Smooth muscle cell of trachea (primary cell): ENCODE measurements around the gene CDHR3. TPM values are rescaled to one million over a fixed set of nuclear protein-coding genes. Genes with fewer than 3 reads are reported as not detected.

Source experiments
- total RNA-seq: library from RNA; depleted of rRNA; stranded (reverse); fragments of >200 nt; gene quantifications from 2 replicates; pipeline ENCODE4 v1.2.1, GENCODE V29; 2014

CDHR3 gene, protein sequence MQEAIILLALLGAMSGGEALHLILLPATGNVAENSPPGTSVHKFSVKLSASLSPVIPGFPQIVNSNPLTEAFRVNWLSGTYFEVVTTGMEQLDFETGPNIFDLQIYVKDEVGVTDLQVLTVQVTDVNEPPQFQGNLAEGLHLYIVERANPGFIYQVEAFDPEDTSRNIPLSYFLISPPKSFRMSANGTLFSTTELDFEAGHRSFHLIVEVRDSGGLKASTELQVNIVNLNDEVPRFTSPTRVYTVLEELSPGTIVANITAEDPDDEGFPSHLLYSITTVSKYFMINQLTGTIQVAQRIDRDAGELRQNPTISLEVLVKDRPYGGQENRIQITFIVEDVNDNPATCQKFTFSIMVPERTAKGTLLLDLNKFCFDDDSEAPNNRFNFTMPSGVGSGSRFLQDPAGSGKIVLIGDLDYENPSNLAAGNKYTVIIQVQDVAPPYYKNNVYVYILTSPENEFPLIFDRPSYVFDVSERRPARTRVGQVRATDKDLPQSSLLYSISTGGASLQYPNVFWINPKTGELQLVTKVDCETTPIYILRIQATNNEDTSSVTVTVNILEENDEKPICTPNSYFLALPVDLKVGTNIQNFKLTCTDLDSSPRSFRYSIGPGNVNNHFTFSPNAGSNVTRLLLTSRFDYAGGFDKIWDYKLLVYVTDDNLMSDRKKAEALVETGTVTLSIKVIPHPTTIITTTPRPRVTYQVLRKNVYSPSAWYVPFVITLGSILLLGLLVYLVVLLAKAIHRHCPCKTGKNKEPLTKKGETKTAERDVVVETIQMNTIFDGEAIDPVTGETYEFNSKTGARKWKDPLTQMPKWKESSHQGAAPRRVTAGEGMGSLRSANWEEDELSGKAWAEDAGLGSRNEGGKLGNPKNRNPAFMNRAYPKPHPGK
- 11.2 and 12.9 TPM in 2 replicates for total RNA-seq

DNA sequence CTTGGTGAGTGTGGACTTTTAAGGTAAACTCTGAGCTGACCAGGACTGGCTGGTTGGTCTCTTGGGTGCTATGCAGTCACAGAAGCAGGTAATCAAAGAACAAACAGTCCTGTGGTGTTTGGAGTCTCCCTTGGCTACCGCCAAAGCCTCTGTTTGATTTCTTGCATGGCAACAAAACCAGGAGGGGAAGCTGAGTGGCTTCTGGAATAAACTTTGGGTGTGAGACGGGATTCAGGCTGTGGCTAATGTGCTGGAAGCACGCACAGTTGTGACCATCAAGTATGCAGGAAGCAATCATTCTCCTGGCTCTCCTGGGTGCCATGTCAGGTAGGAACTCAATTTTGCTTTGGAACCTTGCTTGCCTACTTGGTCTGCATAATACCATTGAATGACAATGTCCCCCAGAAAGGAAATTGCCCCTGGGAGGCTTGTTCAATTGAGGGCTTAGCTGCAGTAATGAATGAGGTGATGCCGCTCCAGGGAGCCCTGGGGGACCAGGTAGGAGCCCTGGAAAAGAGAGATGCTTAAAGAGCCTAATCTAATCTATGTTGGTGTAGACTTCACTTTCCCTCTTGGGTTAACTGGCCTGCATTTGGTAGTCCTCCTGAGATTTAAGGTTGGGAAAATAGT is at the start of gene CDHR3:
Gene CDHR3 (plus strand): TSS at position 227 of the 630 bp plus-strand sequence. CDS start 55 bp downstream, at position 282.

Other genes with a start within 250 kb of the CDHR3 start
- 11.3 and 11.9 TPM in 2 replicates for gene ATXN7L1, start 86.7 kb upstream of the CDHR3 start, total RNA-seq
- gene SYPL1, start 149.0 kb downstream of the CDHR3 start, total RNA-seq: 64.5 and 101 TPM in 2 replicates